Skin of body (tissue), 2 donors: ENCODE data around the gene CADM2. TPM values are rescaled to one million over a fixed set of nuclear protein-coding genes. Genes with fewer than 3 reads are reported as not detected.

Experiments
- DNase-seq: peaks from one replicate; lab custom pipeline; 2025; lab: John Stamatoyannopoulos, UW
- total RNA-seq: library from RNA; depleted of rRNA; stranded (reverse); fragments of >200 nt; gene quantifications from one replicate; pipeline ENCODE4 v1.2.3, GENCODE V29; 2014

Gene CADM2
- total RNA-seq, 1 donor from 2014 or later, result 2.5 TPM

- no peak for DNase-seq
Observed at GRCh38 chr3:85781806-85782205, 823.0 kb downstream of the CADM2 start.

- DNase-seq, result no peak
Observed at GRCh38 chr3:85783291-85783690, 824.5 kb downstream of the CADM2 start.

- no peak for DNase-seq
Observed at GRCh38 chr3:85785766-85786165, 827.0 kb downstream of the CADM2 start.

GRCh38 chr3:85790445-85791030 is 831.7 kb downstream of the CADM2 start:
- no peak for DNase-seq

GRCh38 chr3:85796140-85796539 is 837.4 kb downstream of the CADM2 start:
- no peak for DNase-seq

- no peak for DNase-seq
Observed at GRCh38 chr3:85800676-85801075, 841.9 kb downstream of the CADM2 start.

- no peak for DNase-seq
Observed at GRCh38 chr3:85801955-85802354, 843.2 kb downstream of the CADM2 start.

GRCh38 chr3:85808755-85809154 is 850.0 kb downstream of the CADM2 start:
- DNase-seq, result no peak

GRCh38 chr3:85821130-85821756 is 862.5 kb downstream of the CADM2 start:
- DNase-seq, result no peak

GRCh38 chr3:85835857-85836440 is 877.2 kb downstream of the CADM2 start:
- DNase-seq, result no peak

GRCh38 chr3:85837402-85837801 is 878.6 kb downstream of the CADM2 start:
- no peak for DNase-seq

GRCh38 chr3:85838921-85839320 is 880.1 kb downstream of the CADM2 start:
- DNase-seq, result no peak

- no peak for DNase-seq
Observed at GRCh38 chr3:85842081-85842480, 883.3 kb downstream of the CADM2 start.

- DNase-seq, result no peak
Observed at GRCh38 chr3:85846940-85847339, 888.2 kb downstream of the CADM2 start.

- no peak for DNase-seq
Observed at GRCh38 chr3:85851071-85851470, 892.3 kb downstream of the CADM2 start.

- no peak for DNase-seq
Observed at GRCh38 chr3:85853805-85854204, 895.0 kb downstream of the CADM2 start.

GRCh38 chr3:85862893-85863455 is 904.2 kb downstream of the CADM2 start:
- DNase-seq, result no peak

GRCh38 chr3:85864896-85865295 is 906.1 kb downstream of the CADM2 start:
- no peak for DNase-seq

- no peak for DNase-seq
Observed at GRCh38 chr3:85867072-85867471, 908.3 kb downstream of the CADM2 start.

GRCh38 chr3:85875589-85875988 is 916.8 kb downstream of the CADM2 start:
- DNase-seq, result no peak

- DNase-seq, result no peak
Observed at GRCh38 chr3:85877631-85878030, 918.8 kb downstream of the CADM2 start.

- DNase-seq, result no peak
Observed at GRCh38 chr3:85881833-85882393, 923.1 kb downstream of the CADM2 start.
